ENCODE results near the gene DNAJC8.

The DNAJC8 gene

GRCh38 chr1:28160782-28161266 lies 72.0 kb downstream of the DNAJC8 start:
- ATAC-seq (ENCODE audit: low read depth) (peak; percentile 68), DNase-seq (ENCODE audit: low spot score) (no peak)
- no peak for TF ChIP-seq CTCF (IDR thresholded peaks at IDR 0.05; ENCODE audit: poor library complexity, severe bottlenecking)
- no peaks in the 10 kb centered on the region for H3K36me3 ChIP-seq (ENCODE audit: low read depth)
- peak overlapping the region; percentile 37 for H3K27ac ChIP-seq (ENCODE audit: poor library complexity, severe bottlenecking)
- H3K9me3 ChIP-seq (ENCODE audit: severe bottlenecking): no peaks in the 10 kb centered on the region
- H3K4me1 ChIP-seq (ENCODE audit: insufficient read depth, poor library complexity, severe bottlenecking): peaks cover 8% of the 10 kb centered on the region
- H3K4me3 ChIP-seq (ENCODE audit: severe bottlenecking): no peak overlapping the region
- H3K27me3 ChIP-seq (ENCODE audit: insufficient read depth, poor library complexity, severe bottlenecking): no peaks in the 10 kb centered on the region

GRCh38 chr1:28159680-28160079 lies 73.1 kb downstream of the DNAJC8 start:
- DNase-seq (ENCODE audit: low spot score) (no peak), ATAC-seq (ENCODE audit: low read depth) (no peak)
- peaks cover 8% of the 10 kb centered on the region for H3K4me1 ChIP-seq (ENCODE audit: insufficient read depth, poor library complexity, severe bottlenecking)
- no peaks in the 10 kb centered on the region for H3K36me3 ChIP-seq (ENCODE audit: low read depth)
- no peaks in the 10 kb centered on the region for H3K27me3 ChIP-seq (ENCODE audit: insufficient read depth, poor library complexity, severe bottlenecking)
- no peaks in the 10 kb centered on the region for H3K9me3 ChIP-seq (ENCODE audit: severe bottlenecking)
- H3K4me3 ChIP-seq (ENCODE audit: severe bottlenecking): no peak overlapping the region
- TF ChIP-seq CTCF (IDR thresholded peaks at IDR 0.05; ENCODE audit: poor library complexity, severe bottlenecking): no peak
- H3K27ac ChIP-seq (ENCODE audit: poor library complexity, severe bottlenecking): no peak overlapping the region

GRCh38 chr1:28159243-28159642 lies 73.6 kb downstream of the DNAJC8 start:
- Histone ChIP-seq H3K36me3 (ENCODE audit: low read depth) (no peaks in the 10 kb centered on the region), H3K4me1 (ENCODE audit: insufficient read depth, poor library complexity, severe bottlenecking) (peaks cover 8% of the 10 kb centered on the region)

GRCh38 chr1:28157894-28158293 lies 74.9 kb downstream of the DNAJC8 start:
- Histone ChIP-seq H3K9me3 (ENCODE audit: severe bottlenecking) (no peaks in the 10 kb centered on the region), H3K27ac (ENCODE audit: poor library complexity, severe bottlenecking) (no peak overlapping the region), H3K4me1 (ENCODE audit: insufficient read depth, poor library complexity, severe bottlenecking) (peaks cover 13% of the 10 kb centered on the region), H3K36me3 (ENCODE audit: low read depth) (no peaks in the 10 kb centered on the region), H3K27me3 (ENCODE audit: insufficient read depth, poor library complexity, severe bottlenecking) (no peaks in the 10 kb centered on the region), H3K4me3 (ENCODE audit: severe bottlenecking) (no peak overlapping the region)
- TF ChIP-seq CTCF (IDR thresholded peaks at IDR 0.05; ENCODE audit: poor library complexity, severe bottlenecking): no peak
- ATAC-seq (ENCODE audit: low read depth): no peak
- DNase-seq (ENCODE audit: low spot score): no peak

More at GRCh38 chr1:28159243-28159642, 73.6 kb downstream of the DNAJC8 start:
- TF ChIP-seq CTCF (IDR thresholded peaks at IDR 0.05; ENCODE audit: poor library complexity, severe bottlenecking): no peak
- DNase-seq (ENCODE audit: low spot score): no peak
- H3K9me3 ChIP-seq (ENCODE audit: severe bottlenecking): no peaks in the 10 kb centered on the region
- H3K27ac ChIP-seq (ENCODE audit: poor library complexity, severe bottlenecking): no peak overlapping the region
- H3K27me3 ChIP-seq (ENCODE audit: insufficient read depth, poor library complexity, severe bottlenecking): no peaks in the 10 kb centered on the region
- H3K4me3 ChIP-seq (ENCODE audit: severe bottlenecking): no peak overlapping the region
- no peak for ATAC-seq (ENCODE audit: low read depth)

- no peak overlapping the region for H3K27ac ChIP-seq (ENCODE audit: poor library complexity, severe bottlenecking)
- H3K4me1 ChIP-seq (ENCODE audit: insufficient read depth, poor library complexity, severe bottlenecking): peaks cover 15% of the 10 kb centered on the region
- H3K9me3 ChIP-seq (ENCODE audit: severe bottlenecking): no peaks in the 10 kb centered on the region
- TF ChIP-seq CTCF (IDR thresholded peaks at IDR 0.05; ENCODE audit: poor library complexity, severe bottlenecking): no peak
- ATAC-seq (ENCODE audit: low read depth): no peak
- H3K36me3 ChIP-seq (ENCODE audit: low read depth): no peaks in the 10 kb centered on the region
- no peak overlapping the region for H3K4me3 ChIP-seq (ENCODE audit: severe bottlenecking)
- no peak for DNase-seq (ENCODE audit: low spot score)
- no peaks in the 10 kb centered on the region for H3K27me3 ChIP-seq (ENCODE audit: insufficient read depth, poor library complexity, severe bottlenecking)
Measured at GRCh38 chr1:28156821-28157220, 76.0 kb downstream of the DNAJC8 start.
